ENCODE results near the gene BTRC. TPM values are rescaled to one million over a fixed set of nuclear protein-coding genes. Genes with fewer than 3 reads are reported as not detected.

Gene BTRC
- polyA plus RNA-seq, 2 of the 4 experiments (the other 2 are of a cell fraction) = 8.0 to 23.1 TPM

GRCh38 chr10:101561068-101561915 is 207.3 kb downstream of the BTRC start:
- ATAC-seq (no peak), FAIRE-seq (no peak), DNase-seq (ENCODE audit: low read depth in 1 of 2, low spot score in 1 of 2) (no peak)
- no peak overlapping the region for H3K4me3 ChIP-seq
- POLR2A ChIA-PET = no interaction called here
- WGBS (ENCODE audit: missing lambda C conversion rate) = 82% methylated on average over 13 of the region's 15 CpGs
- peaks cover 5% of the 10 kb centered on the region; the same call in 1 of the 3 replicates for H3K4me1 ChIP-seq
- H3K27ac ChIP-seq = no peak overlapping the region
- H3K4me2 ChIP-seq = no peak overlapping the region
- no peaks in the 10 kb centered on the region for H3K9me3 ChIP-seq
- CTCF ChIA-PET = interaction anchor here (0.8 to 2.5 kb wide), 9 partner anchors 8 to 347 kb away, joined by 3 to 13 read pairs (median 4); no protein-coding TSS in a partner anchor
- no peak for TF ChIP-seq SREBF2 (IDR thresholded peaks at IDR 0.05)
- no peak for TF ChIP-seq ZNF302 (CRISPR knock-in tag; IDR thresholded peaks at IDR 0.05)
- TF ChIP-seq POLR2AphosphoS2 (conservative IDR thresholded peaks at IDR 0.05; ENCODE audit: low read length) = no peak
- TF ChIP-seq, protein P1, sequence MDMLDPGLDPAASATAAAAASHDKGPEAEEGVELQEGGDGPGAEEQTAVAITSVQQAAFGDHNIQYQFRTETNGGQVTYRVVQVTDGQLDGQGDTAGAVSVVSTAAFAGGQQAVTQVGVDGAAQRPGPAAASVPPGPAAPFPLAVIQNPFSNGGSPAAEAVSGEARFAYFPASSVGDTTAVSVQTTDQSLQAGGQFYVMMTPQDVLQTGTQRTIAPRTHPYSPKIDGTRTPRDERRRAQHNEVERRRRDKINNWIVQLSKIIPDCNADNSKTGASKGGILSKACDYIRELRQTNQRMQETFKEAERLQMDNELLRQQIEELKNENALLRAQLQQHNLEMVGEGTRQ (IDR thresholded peaks at IDR 0.05) = no peak
- TF ChIP-seq, protein P2, sequence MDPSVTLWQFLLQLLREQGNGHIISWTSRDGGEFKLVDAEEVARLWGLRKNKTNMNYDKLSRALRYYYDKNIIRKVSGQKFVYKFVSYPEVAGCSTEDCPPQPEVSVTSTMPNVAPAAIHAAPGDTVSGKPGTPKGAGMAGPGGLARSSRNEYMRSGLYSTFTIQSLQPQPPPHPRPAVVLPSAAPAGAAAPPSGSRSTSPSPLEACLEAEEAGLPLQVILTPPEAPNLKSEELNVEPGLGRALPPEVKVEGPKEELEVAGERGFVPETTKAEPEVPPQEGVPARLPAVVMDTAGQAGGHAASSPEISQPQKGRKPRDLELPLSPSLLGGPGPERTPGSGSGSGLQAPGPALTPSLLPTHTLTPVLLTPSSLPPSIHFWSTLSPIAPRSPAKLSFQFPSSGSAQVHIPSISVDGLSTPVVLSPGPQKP (IDR thresholded peaks at IDR 0.05; ENCODE audit: low read depth, low read length) = no peak
- TF ChIP-seq JUNB (IDR thresholded peaks at IDR 0.05) = no peak

- WGBS (ENCODE audit: missing lambda C conversion rate) = 80% methylated on average over 5 of the region's 5 CpGs
- CTCF ChIA-PET = interaction anchor here (0.8 to 2.5 kb wide), 9 partner anchors 7 to 348 kb away, joined by 3 to 13 read pairs (median 7); no protein-coding TSS in a partner anchor
- no peak overlapping the region for H3K4me2 ChIP-seq
- TF ChIP-seq HOXB13 (CRISPR knock-in tag; IDR thresholded peaks at IDR 0.05; ENCODE audit: low read depth) (no peak), POLR2AphosphoS2 (conservative IDR thresholded peaks at IDR 0.05; ENCODE audit: low read length) (no peak), MYC (IDR thresholded peaks at IDR 0.05; ENCODE audit: borderline replicate concordance, low read length) (no peak), FOSB (CRISPR knock-in tag; IDR thresholded peaks at IDR 0.05) (no peak), TP53 (CRISPR knock-in tag; IDR thresholded peaks at IDR 0.05) (no peak), PHF8 (IDR thresholded peaks at IDR 0.05; ENCODE audit: borderline replicate concordance, low read depth) (no peak), NR3C1 (IDR thresholded peaks at IDR 0.05) (no peak), TFCP2L1 (CRISPR knock-in tag; IDR thresholded peaks at IDR 0.05) (no peak), CHD4 (IDR thresholded peaks at IDR 0.05; ENCODE audit: borderline replicate concordance) (no peak), NFE2L2 (conservative IDR thresholded peaks at IDR 0.05; ENCODE audit: low read length) (no peak), RARB (CRISPR knock-in tag; IDR thresholded peaks at IDR 0.05) (no peak), JUN (IDR thresholded peaks at IDR 0.05) (no peak), HES2 (IDR thresholded peaks at IDR 0.05) (no peak), EP300 (IDR thresholded peaks at IDR 0.05) (no peak), ZFP36 (IDR thresholded peaks at IDR 0.05; ENCODE audit: borderline replicate concordance, partially characterized antibody) (no peak), ZSCAN20 (CRISPR knock-in tag; IDR thresholded peaks at IDR 0.05) (no peak), HOXB5 (CRISPR knock-in tag; IDR thresholded peaks at IDR 0.05) (no peak)
- TF ChIP-seq, protein P3, sequence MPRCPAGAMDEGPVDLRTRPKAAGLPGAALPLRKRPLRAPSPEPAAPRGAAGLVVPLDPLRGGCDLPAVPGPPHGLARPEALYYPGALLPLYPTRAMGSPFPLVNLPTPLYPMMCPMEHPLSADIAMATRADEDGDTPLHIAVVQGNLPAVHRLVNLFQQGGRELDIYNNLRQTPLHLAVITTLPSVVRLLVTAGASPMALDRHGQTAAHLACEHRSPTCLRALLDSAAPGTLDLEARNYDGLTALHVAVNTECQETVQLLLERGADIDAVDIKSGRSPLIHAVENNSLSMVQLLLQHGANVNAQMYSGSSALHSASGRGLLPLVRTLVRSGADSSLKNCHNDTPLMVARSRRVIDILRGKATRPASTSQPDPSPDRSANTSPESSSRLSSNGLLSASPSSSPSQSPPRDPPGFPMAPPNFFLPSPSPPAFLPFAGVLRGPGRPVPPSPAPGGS (IDR thresholded peaks at IDR 0.05) = no peak
- H3K9me3 ChIP-seq = no peaks in the 10 kb centered on the region
- ATAC-seq (no peak), DNase-seq (ENCODE audit: low read depth in 1 of 2, low spot score in 1 of 2) (no peak), FAIRE-seq (no peak)
- no peak overlapping the region for H3K27ac ChIP-seq
- peaks cover 5% of the 10 kb centered on the region; the same call in 1 of the 3 replicates for H3K4me1 ChIP-seq
- H3K4me3 ChIP-seq = no peak overlapping the region
- POLR2A ChIA-PET = no interaction called here
Observed at GRCh38 chr10:101562231-101562630, 208.3 kb downstream of the BTRC start.

All from A549 (cell line).